Measurements from ENCODE around the gene UBE2R2.
"Not testable (repeated sequence)": the region's sequence is repeated elsewhere in the genome, so short reads cannot be mapped to it uniquely, and the experiment has no call there.

Gene UBE2R2

DNA sequence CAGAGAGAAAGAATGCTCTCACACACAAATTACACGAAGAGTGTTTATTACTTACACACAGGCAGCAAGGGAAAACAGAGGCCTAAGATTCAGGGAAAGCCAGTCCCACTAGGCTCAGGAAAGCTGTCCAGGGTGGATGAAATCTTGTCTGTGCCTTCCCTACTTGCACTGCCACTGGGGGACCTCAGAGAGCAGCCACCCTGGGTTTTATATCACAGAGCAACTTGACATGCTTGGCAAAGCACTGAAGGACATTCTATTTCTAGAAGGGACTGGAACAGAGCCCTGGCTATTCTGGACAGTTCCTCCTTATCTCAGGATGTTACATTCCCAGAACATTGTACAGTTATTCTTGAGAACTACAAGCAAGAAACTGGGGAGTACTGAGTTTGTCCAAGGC is 29.1 kb upstream of the UBE2R2 start:
- no peak overlapping the region for H4K8ac ChIP-seq (ENCODE audit: low read length)
- H3K4me1 ChIP-seq (ENCODE audit: control insufficient read depth, insufficient read depth, low read depth, low read length) = no peaks in the 10 kb centered on the region
- H3K4ac ChIP-seq (ENCODE audit: low read depth in 1 of 2, low read length in 2 of 2) = no peak overlapping the region
- no peak overlapping the region for H2BK12ac ChIP-seq (ENCODE audit: low read length in 2 of 2)
- H2AFZ ChIP-seq (ENCODE audit: low read depth, low read length) = no peak overlapping the region
- WGBS = 39% methylated on average over 1 of the region's 1 CpG
- H2AK5ac ChIP-seq (ENCODE audit: low read length, severe bottlenecking) = no peak overlapping the region
- H3K36me3 ChIP-seq (ENCODE audit: control insufficient read depth in 1 of 2, insufficient read depth in 2 of 2, low read depth in 1 of 2, low read length in 2 of 2) = no peaks in the 10 kb centered on the region
- no peak overlapping the region for H3K14ac ChIP-seq (ENCODE audit: low read length in 2 of 2)
- H3K4me3 ChIP-seq (ENCODE audit: insufficient read depth in 1 of 2, low read depth in 1 of 2, low read length in 2 of 2) = no peak overlapping the region
- no peak for DNase-seq
- no peak overlapping the region for H4K91ac ChIP-seq (ENCODE audit: low read length)
- H3K18ac ChIP-seq (ENCODE audit: low read depth in 1 of 2, low read length in 2 of 2) = no peak overlapping the region
- no peak overlapping the region for H2BK15ac ChIP-seq (ENCODE audit: low read depth, poor library complexity, severe bottlenecking)
- no peak overlapping the region for H3K4me2 ChIP-seq (ENCODE audit: low read length, poor library complexity, severe bottlenecking)
- no peaks in the 10 kb centered on the region for H3K79me1 ChIP-seq (replicated peaks; ENCODE audit: low read length, poor library complexity, severe bottlenecking)
- no peaks in the 10 kb centered on the region for H3K9me3 ChIP-seq (ENCODE audit: control insufficient read depth, low read length)
- H2BK5ac ChIP-seq (ENCODE audit: low read depth, low read length, poor library complexity, severe bottlenecking) = no peak overlapping the region
- no peak overlapping the region for H3K27ac ChIP-seq (ENCODE audit: low read length, poor library complexity, severe bottlenecking)
- peaks cover 0 to 23% of the 10 kb centered on the region in 2 experiments for H3K27me3 ChIP-seq (ENCODE audit: control insufficient read depth in 1 of 2, insufficient read depth in 1 of 2, low read length in 2 of 2)
- H3K9ac ChIP-seq (ENCODE audit: low read length) = no peak overlapping the region
- H2BK120ac ChIP-seq (ENCODE audit: low read depth, low read length) = no peak overlapping the region
- H3K23ac ChIP-seq (ENCODE audit: low read length in 2 of 2) = no peak overlapping the region

DNA sequence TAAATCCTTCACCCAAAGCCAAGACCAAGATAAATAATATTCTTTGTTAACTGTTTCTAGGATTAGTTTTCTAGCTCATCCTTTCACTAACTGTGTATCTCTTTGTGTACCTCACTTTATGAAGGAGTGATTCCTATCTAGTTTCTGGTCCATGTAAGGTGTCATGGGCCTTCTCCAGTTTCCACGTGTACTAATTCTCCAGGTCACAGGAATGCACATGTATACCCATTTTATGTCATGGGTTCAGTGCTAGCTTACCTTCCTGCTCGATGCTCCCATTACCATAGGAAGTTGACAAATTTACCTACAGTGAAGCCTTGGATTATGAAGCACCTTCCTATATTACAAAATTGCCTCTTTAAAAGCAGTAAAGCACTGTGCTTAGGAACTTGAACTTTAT is 27.5 kb upstream of the UBE2R2 start:
- not testable (repeated sequence) for H4K8ac ChIP-seq (ENCODE audit: low read length); DNase-seq; H3K18ac ChIP-seq (ENCODE audit: low read depth in 1 of 2, low read length in 2 of 2); H2BK120ac ChIP-seq (ENCODE audit: low read depth, low read length); H3K9me3 ChIP-seq (ENCODE audit: control insufficient read depth, low read length); H3K14ac ChIP-seq (ENCODE audit: low read length in 2 of 2); H3K79me1 ChIP-seq (replicated peaks; ENCODE audit: low read length, poor library complexity, severe bottlenecking); H2BK15ac ChIP-seq (ENCODE audit: low read depth, poor library complexity, severe bottlenecking); H2BK12ac ChIP-seq (ENCODE audit: low read length in 2 of 2); H3K27ac ChIP-seq (ENCODE audit: low read length, poor library complexity, severe bottlenecking); H3K4me3 ChIP-seq (ENCODE audit: insufficient read depth in 1 of 2, low read depth in 1 of 2, low read length in 2 of 2); H3K4ac ChIP-seq (ENCODE audit: low read depth in 1 of 2, low read length in 2 of 2); H3K9ac ChIP-seq (ENCODE audit: low read length); H2BK5ac ChIP-seq (ENCODE audit: low read depth, low read length, poor library complexity, severe bottlenecking); H3K36me3 ChIP-seq (ENCODE audit: control insufficient read depth in 1 of 2, insufficient read depth in 2 of 2, low read depth in 1 of 2, low read length in 2 of 2); H3K23ac ChIP-seq (ENCODE audit: low read length in 2 of 2); H2AFZ ChIP-seq (ENCODE audit: low read depth, low read length); H3K4me2 ChIP-seq (ENCODE audit: low read length, poor library complexity, severe bottlenecking); H4K91ac ChIP-seq (ENCODE audit: low read length); H2AK5ac ChIP-seq (ENCODE audit: low read length, severe bottlenecking); H3K4me1 ChIP-seq (ENCODE audit: control insufficient read depth, insufficient read depth, low read depth, low read length)
- H3K27me3 ChIP-seq (ENCODE audit: control insufficient read depth in 1 of 2, insufficient read depth in 1 of 2, low read length in 2 of 2) = peaks cover 6 to 33% of the 10 kb centered on the region in 2 experiments
- 88% methylated on average over 2 of the region's 2 CpGs for WGBS

DNA sequence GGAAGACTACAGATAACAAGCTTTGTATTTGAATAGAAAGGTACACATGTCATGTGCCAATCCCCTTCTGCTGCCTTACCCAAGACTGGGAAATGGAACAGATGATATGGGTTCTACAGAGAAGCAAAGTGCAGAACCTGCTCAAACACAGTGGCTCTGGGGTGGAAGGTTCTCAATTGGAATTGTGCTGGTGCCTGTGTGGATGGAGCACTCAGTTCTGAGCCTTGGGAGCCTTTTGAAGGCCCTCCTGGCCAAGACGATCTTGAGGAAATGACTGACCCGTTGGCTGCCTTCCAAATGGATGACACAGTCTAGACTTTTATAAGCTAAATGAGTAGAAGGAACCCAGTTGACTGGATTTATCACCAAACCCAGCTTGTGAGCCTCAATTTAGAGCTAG is 25.8 kb upstream of the UBE2R2 start:
- Histone ChIP-seq H2BK120ac (ENCODE audit: low read depth, low read length) (no peak overlapping the region), H3K79me1 (replicated peaks; ENCODE audit: low read length, poor library complexity, severe bottlenecking) (no peaks in the 10 kb centered on the region), H3K4me3 (ENCODE audit: insufficient read depth in 1 of 2, low read depth in 1 of 2, low read length in 2 of 2) (no peak overlapping the region), H3K23ac (ENCODE audit: low read length in 2 of 2) (no peak overlapping the region), H2BK15ac (ENCODE audit: low read depth, poor library complexity, severe bottlenecking) (no peak overlapping the region), H4K91ac (ENCODE audit: low read length) (no peak overlapping the region), H3K4ac (ENCODE audit: low read depth in 1 of 2, low read length in 2 of 2) (no peak overlapping the region), H2BK12ac (ENCODE audit: low read length in 2 of 2) (no peak overlapping the region), H3K18ac (ENCODE audit: low read depth in 1 of 2, low read length in 2 of 2) (no peak overlapping the region), H2BK5ac (ENCODE audit: low read depth, low read length, poor library complexity, severe bottlenecking) (no peak overlapping the region), H3K4me1 (ENCODE audit: control insufficient read depth, insufficient read depth, low read depth, low read length) (no peaks in the 10 kb centered on the region), H3K4me2 (ENCODE audit: low read length, poor library complexity, severe bottlenecking) (no peak overlapping the region), H3K9me3 (ENCODE audit: control insufficient read depth, low read length) (no peaks in the 10 kb centered on the region), H3K27ac (ENCODE audit: low read length, poor library complexity, severe bottlenecking) (no peak overlapping the region), H3K9ac (ENCODE audit: low read length) (no peak overlapping the region), H3K14ac (ENCODE audit: low read length in 2 of 2) (no peak overlapping the region), H4K8ac (ENCODE audit: low read length) (no peak overlapping the region), H2AK5ac (ENCODE audit: low read length, severe bottlenecking) (no peak overlapping the region), H3K27me3 (ENCODE audit: control insufficient read depth in 1 of 2, insufficient read depth in 1 of 2, low read length in 2 of 2) (peaks cover 15 to 41% of the 10 kb centered on the region in 2 experiments), H2AFZ (ENCODE audit: low read depth, low read length) (no peak overlapping the region), H3K36me3 (ENCODE audit: control insufficient read depth in 1 of 2, insufficient read depth in 2 of 2, low read depth in 1 of 2, low read length in 2 of 2) (no peaks in the 10 kb centered on the region)
- peak; percentile 45 for DNase-seq
- 0% methylated on average over 1 of the region's 2 CpGs for WGBS

DNA sequence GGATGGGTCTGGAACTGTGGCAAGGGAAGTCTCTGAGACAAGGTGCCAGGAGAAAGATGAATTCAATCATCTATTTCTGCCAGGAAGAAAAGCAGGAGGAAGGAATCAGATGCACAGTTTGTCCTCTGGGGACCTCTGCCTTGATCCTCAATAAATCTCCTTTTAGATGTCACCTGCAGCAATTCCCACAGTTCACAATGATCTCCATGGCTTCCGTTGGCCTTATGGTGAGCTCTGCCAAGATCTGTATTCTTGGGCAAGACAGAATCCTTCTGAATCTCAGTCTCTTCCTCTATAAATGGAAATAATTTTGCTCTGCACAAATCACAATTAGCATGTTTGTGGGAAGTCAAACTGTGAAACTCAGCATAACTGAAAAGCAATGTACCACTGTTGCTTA is 23.5 kb upstream of the UBE2R2 start:
- H2AFZ ChIP-seq (ENCODE audit: low read depth, low read length); H3K4ac ChIP-seq (ENCODE audit: low read depth in 1 of 2, low read length in 2 of 2); H2BK5ac ChIP-seq (ENCODE audit: low read depth, low read length, poor library complexity, severe bottlenecking); H4K91ac ChIP-seq (ENCODE audit: low read length); H2BK15ac ChIP-seq (ENCODE audit: low read depth, poor library complexity, severe bottlenecking); H3K18ac ChIP-seq (ENCODE audit: low read depth in 1 of 2, low read length in 2 of 2); H2BK12ac ChIP-seq (ENCODE audit: low read length in 2 of 2); H3K4me3 ChIP-seq (ENCODE audit: insufficient read depth in 1 of 2, low read depth in 1 of 2, low read length in 2 of 2); H3K36me3 ChIP-seq (ENCODE audit: control insufficient read depth in 1 of 2, insufficient read depth in 2 of 2, low read depth in 1 of 2, low read length in 2 of 2); H3K79me1 ChIP-seq (replicated peaks; ENCODE audit: low read length, poor library complexity, severe bottlenecking); H3K4me1 ChIP-seq (ENCODE audit: control insufficient read depth, insufficient read depth, low read depth, low read length); H3K9ac ChIP-seq (ENCODE audit: low read length); H4K8ac ChIP-seq (ENCODE audit: low read length); H2AK5ac ChIP-seq (ENCODE audit: low read length, severe bottlenecking); H3K27ac ChIP-seq (ENCODE audit: low read length, poor library complexity, severe bottlenecking); H3K23ac ChIP-seq (ENCODE audit: low read length in 2 of 2); DNase-seq; H2BK120ac ChIP-seq (ENCODE audit: low read depth, low read length); H3K4me2 ChIP-seq (ENCODE audit: low read length, poor library complexity, severe bottlenecking); H3K14ac ChIP-seq (ENCODE audit: low read length in 2 of 2): not testable (repeated sequence)
- Histone ChIP-seq H3K9me3 (ENCODE audit: control insufficient read depth, low read length) (peaks cover 13% of the 10 kb centered on the region), H3K27me3 (ENCODE audit: control insufficient read depth in 1 of 2, insufficient read depth in 1 of 2, low read length in 2 of 2) (peaks cover 26 to 47% of the 10 kb centered on the region in 2 experiments)
- 62% methylated on average over 1 of the region's 1 CpG for WGBS
